GM18951 (cell line): ENCODE results near the gene SLX4IP.
"Not testable (repeated sequence)": the region's sequence is repeated elsewhere in the genome, so short reads cannot be mapped to it uniquely, and the experiment has no call there.

ENCODE experiments used
- POLR2A ChIP-seq: IDR thresholded peaks from 4 replicates; pipeline ENCODE4 v1.6.1; 2011; ENCODE audit warnings: mild to moderate bottlenecking; ENCODE audit not compliant: insufficient read length, insufficient read depth; ENCODE audit errors: extremely low read depth
- in situ Hi-C: fragments of 300-500 bp; cut with MboI; formaldehyde crosslinking; loops from one replicate; pipeline ENCODE4 v1.12.0; 2022; ENCODE audit warnings: low sequenced_read_pairs, mixed read lengths, inconsistent platforms; ENCODE audit not compliant: unreplicated experiment

The SLX4IP gene

GRCh38 chr20:10412591-10413408 is 22.3 kb upstream of the SLX4IP start:
- in situ Hi-C loops = no loop called here
- TF ChIP-seq POLR2A = no peak

- TF ChIP-seq POLR2A = no peak
- in situ Hi-C loops = no loop called here
Measured at GRCh38 chr20:10415013-10415650, 20.0 kb upstream of the SLX4IP start.

- in situ Hi-C loops = not testable (repeated sequence)
Measured at GRCh38 chr20:10417218-10417617, 17.9 kb upstream of the SLX4IP start.

- in situ Hi-C loops = no loop called here
- TF ChIP-seq POLR2A = no peak
Measured at GRCh38 chr20:10419550-10420133, 15.5 kb upstream of the SLX4IP start.

GRCh38 chr20:10423735-10424134 is 11.4 kb upstream of the SLX4IP start:
- in situ Hi-C loops = no loop called here
- TF ChIP-seq POLR2A = no peak

GRCh38 chr20:10427060-10427692 is 7.9 kb upstream of the SLX4IP start:
- TF ChIP-seq POLR2A = no peak
- in situ Hi-C loops = no loop called here

- in situ Hi-C loops = no loop called here
- TF ChIP-seq POLR2A = no peak
Measured at GRCh38 chr20:10428008-10428407, 7.1 kb upstream of the SLX4IP start.

- no peak for TF ChIP-seq POLR2A
- in situ Hi-C loops = no loop called here
Measured at GRCh38 chr20:10429443-10429981, 5.6 kb upstream of the SLX4IP start.

- in situ Hi-C loops = no loop called here
- no peak for TF ChIP-seq POLR2A
Measured at GRCh38 chr20:10430000-10430466, 5.1 kb upstream of the SLX4IP start.

- in situ Hi-C loops = no loop called here
- no peak for TF ChIP-seq POLR2A
Measured at GRCh38 chr20:10430704-10431103, 4.4 kb upstream of the SLX4IP start.

- in situ Hi-C loops = no loop called here
- no peak for TF ChIP-seq POLR2A
Measured at GRCh38 chr20:10432079-10432478, 3.0 kb upstream of the SLX4IP start.

GRCh38 chr20:10433014-10433622 is 2.0 kb upstream of the SLX4IP start:
- TF ChIP-seq POLR2A = no peak
- in situ Hi-C loops = no loop called here
